ENCODE results near the gene C19orf18.
A peak's percentile ranks its signal among the peaks of the same experiment; 100 is the strongest.
"Not testable (repeated sequence)": the region's sequence is repeated elsewhere in the genome, so short reads cannot be mapped to it uniquely, and the experiment has no call there.

The C19orf18 gene

DNA sequence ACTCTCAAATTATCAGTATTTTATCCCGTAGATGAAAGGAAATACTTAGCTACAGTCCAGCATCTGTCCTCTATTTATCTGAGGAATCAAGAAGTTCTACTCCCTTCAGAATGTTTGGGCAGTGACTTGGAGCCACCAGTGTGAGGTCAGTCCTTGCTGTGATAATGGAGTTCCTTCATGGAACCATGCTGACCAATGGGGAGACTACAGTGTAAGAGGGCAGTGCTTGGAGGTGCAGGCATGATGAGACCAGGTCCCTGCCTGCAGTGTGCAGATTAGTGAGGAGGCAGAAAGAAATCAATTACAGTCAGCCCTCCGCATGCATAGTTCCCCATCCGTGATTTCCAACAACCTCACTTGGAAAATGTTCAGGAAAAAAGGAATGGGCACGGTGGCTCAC lies at the start of gene C19orf18:
Gene C19orf18 (minus strand): TSS at position 101 of the 400 bp plus-strand sequence. CDS start 102 bp downstream, outside the sequence.
- DNase-seq (ENCODE audit: low spot score): no peak

- DNase-seq (ENCODE audit: low spot score): no peak
These were observed 47.9 kb upstream of the C19orf18 start for GRCh38 chr19:58022283-58022660.

DNA sequence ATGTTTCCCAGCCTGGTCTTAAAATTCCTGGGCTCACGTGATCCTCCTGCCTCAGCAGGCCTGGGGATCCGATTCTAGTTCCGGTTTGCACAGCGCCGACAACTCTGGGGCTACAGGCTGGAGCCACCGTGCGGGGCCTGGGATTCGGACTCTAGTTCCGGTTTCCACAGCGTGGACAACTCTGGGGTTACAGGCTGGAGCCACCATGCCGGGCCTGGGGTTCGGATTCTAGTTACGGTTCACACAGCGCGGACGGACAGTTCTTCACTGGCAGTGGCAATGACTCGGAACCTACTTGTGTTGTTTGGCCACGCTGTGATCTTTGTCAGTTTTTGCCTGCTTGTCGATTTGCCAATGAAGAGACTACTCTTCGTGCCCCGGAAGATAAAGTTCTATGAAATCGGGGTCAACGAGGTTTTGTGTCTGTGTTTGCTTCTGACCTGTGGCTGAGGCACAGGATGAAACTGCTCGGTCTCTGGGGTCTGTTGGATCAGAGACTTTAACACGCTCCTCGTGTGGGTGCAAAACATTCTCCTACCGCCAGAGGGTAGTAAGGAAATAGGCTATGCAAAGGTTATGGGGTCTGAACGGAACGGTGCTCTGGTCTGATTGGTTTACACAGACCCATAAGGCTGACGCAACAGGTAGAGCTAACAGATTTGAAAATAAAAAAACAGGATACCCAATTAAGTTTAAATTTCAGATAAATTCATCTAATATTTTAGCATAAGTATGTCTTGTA lies 47.4 kb upstream of the C19orf18 start:
- DNase-seq (ENCODE audit: low spot score): peak; percentile 11

DNA sequence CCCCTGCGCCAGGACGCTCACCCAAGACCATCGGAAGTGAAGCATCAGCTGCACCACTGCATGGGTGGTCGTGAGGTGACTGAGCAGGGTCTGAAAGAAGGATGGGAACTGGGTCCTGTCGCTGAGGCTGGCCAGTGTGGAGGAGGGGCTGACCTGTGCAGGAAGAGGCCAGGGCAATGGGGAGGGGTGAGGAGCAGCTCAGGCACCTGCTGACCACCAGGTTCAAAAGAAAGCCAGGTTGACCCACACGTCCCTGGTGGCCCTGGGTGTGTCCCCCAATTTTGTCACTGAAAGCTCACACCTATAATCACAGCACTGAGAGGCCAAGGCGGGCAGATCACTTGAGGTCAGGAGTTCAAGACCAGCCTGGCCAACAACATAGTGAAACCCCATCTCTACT lies 45.8 kb upstream of the C19orf18 start:
- DNase-seq (ENCODE audit: low spot score): no peak

- DNase-seq (ENCODE audit: low spot score): no peak
These were observed 39.8 kb upstream of the C19orf18 start for GRCh38 chr19:58014141-58014540.

GRCh38 chr19:58010507-58010906 lies 36.2 kb upstream of the C19orf18 start:
- no peak for DNase-seq (ENCODE audit: low spot score)

- DNase-seq (ENCODE audit: low spot score): peak; percentile 34
These were observed 35.5 kb upstream of the C19orf18 start for GRCh38 chr19:58009666-58010301.

- DNase-seq (ENCODE audit: low spot score): no peak
These were observed 34.9 kb upstream of the C19orf18 start for GRCh38 chr19:58009301-58009665.

GRCh38 chr19:58008877-58009276 lies 34.5 kb upstream of the C19orf18 start:
- DNase-seq (ENCODE audit: low spot score): not testable (repeated sequence)

GRCh38 chr19:58007285-58007684 lies 33.0 kb upstream of the C19orf18 start:
- no peak for DNase-seq (ENCODE audit: low spot score)

DNA sequence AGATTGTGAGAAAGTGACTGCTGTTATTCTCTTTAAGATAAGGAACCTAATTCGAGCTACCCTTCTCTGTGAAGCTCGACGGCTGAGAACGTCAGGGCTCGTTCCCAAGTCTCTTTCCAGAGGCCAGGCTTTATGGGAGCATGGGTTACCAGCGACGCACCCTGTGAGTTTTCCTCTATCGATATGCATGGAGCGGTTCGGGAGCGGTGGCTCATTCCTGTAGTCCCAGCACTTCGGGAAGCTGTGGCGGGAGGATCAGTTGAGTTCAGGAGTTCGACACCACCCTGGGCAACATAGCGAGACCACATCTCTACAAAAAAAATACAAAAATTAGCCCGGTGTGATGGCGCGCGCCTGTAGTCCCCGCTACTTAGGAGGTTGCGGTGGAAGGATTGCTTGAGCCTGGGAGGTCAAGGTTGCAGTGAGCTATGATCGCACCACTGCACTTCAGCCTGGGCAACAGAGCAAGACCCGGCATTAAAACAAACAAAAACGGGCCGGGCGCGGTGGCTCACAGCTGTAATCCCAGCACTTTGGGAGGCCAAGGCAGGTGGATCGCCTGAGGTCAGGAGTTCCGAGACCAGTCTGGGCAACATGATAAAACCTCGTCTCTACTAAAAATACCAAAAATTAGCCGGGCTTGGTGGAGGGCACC lies 29.0 kb upstream of the C19orf18 start:
- no peak for DNase-seq (ENCODE audit: low spot score)

- peak; percentile 45 for DNase-seq (ENCODE audit: low spot score)
These were observed 28.2 kb upstream of the C19orf18 start, which contains the start of gene ZNF606 for GRCh38 chr19:58002384-58003173. Gene ZNF606 (minus strand): TSS chr19:58002820. CDS start chr19:58001319, 1,501 bp downstream.

- no peak for DNase-seq (ENCODE audit: low spot score)
These were observed 27.6 kb upstream of the C19orf18 start for GRCh38 chr19:58001895-58002369.

GRCh38 chr19:58000677-58001076 lies 26.3 kb upstream of the C19orf18 start:
- no peak for DNase-seq (ENCODE audit: low spot score)

DNA sequence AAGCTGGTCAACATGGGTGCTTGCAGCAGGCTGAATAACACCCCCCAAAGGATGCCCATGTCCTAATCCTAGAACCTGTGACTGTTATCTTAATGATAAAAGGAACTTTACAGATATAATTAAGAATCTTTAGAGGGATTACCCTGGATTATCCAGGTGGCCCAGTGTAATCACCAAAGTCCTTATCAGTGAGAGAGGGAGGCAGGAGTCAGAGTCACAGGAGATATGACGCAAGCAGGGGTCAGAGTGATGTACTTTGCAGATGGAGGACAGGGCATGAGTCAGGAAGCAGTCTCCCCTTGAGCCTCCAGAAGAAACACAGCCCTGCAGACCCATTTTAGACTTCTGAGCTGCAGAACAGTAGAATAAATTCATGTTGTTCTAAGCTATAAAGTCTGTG lies 18.5 kb upstream of the C19orf18 start:
- DNase-seq (ENCODE audit: low spot score): no peak

- no peak for DNase-seq (ENCODE audit: low spot score)
These were observed 4.4 kb upstream of the C19orf18 start for GRCh38 chr19:57978586-57979289.

GRCh38 chr19:57964761-57965160 lies 9.6 kb downstream of the C19orf18 start:
- no peak for DNase-seq (ENCODE audit: low spot score)

DNA sequence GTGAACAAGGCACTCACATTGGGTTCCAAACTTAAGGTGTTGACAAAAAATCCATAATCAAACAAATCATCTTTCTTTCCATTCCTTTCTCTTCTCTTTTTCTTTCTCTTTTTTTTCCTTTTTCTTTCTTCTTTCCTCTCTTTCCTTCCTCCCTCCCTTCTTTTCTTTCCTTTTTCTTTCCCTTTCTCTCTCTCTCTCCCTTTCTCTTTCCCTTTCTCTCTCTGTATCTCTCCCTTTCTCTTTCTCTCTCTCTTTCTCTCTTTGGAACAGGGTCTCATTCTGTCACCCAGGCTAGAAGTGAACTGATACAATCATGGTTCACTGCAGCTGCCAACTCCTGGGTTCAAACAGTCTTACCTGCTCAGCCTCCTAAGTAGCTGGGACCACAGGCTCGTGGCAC lies 12.5 kb downstream of the C19orf18 start:
- no peak for DNase-seq (ENCODE audit: low spot score)

- DNase-seq (ENCODE audit: low spot score): no peak
These were observed 19.3 kb downstream of the C19orf18 start for GRCh38 chr19:57954996-57955395.

DNA sequence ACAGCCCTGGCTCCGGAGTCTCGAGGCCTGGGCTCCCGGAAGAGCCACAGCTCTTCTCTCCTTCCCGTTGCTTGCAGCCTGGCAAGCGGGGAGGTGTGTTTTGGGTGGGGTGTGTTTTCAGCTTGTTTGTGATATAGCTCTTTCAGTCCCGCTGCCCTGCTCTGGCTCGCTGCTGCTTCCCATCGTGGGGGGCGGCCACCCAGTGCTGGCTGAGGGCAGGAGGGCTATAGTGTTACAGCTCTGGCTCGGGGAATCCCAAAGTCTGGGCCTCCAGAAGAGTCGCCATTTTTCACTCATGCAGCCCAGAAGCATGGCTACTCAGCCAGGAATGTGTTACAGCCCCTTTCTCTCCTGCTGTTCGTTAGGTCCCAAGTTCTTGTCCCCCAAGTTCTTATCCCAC lies 24.6 kb downstream of the C19orf18 start:
- DNase-seq (ENCODE audit: low spot score): no peak

DNA sequence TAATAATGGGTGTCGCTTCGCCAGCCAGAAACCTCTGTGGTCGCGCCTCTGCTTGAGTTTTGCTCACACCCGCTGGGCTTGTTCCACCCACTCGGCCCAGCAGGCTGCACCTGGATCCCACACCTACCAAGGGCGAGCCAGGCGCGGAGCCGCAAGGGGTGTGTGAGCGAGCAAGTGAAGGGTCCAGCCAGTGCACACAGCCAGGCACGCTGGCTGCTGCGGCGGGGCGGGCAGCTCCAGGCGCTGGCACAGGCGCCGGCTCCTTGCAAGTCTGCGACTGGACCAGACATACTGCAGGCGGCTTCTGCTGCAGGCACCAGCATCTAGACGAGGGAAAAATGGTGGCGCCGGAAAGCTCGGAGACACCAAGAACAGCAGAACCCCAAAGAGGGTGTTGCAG lies 25.0 kb downstream of the C19orf18 start:
- no peak for DNase-seq (ENCODE audit: low spot score)

Data from COLO829 (cell line).